Muscle of leg (tissue), 11 donors: ENCODE data around the gene SPEF1. TPM values are rescaled to one million over a fixed set of nuclear protein-coding genes. Genes with fewer than 3 reads are reported as not detected.

ENCODE experiments used
- DNase-seq: peaks from one replicate; pipeline ENCODE4 v3.0.0; 2013
- H3K27ac ChIP-seq: one replicate; pipeline ENCODE4 v1.5.1; 2013; ENCODE audit warnings: mild to moderate bottlenecking, low read length, control low read depth
- H3K27me3 ChIP-seq: one replicate; pipeline ENCODE4 v1.6.1; 2013; ENCODE audit warnings: low read length; ENCODE audit not compliant: control insufficient read depth, insufficient read depth
- H3K36me3 ChIP-seq: one replicate; pipeline ENCODE4 v1.6.1; 2013; ENCODE audit warnings: low read length; ENCODE audit not compliant: control insufficient read depth, insufficient read depth
- H3K4me1 ChIP-seq: one replicate; pipeline ENCODE4 v1.6.1; 2013; ENCODE audit warnings: low read length; ENCODE audit not compliant: control insufficient read depth, insufficient read depth
- H3K4me3 ChIP-seq: one replicate; pipeline ENCODE4 v1.5.1; 2013; ENCODE audit warnings: low read length, control low read depth
- H3K9me3 ChIP-seq: replicated peaks from 2 replicates; pipeline ENCODE4 v1.6.1; 2013; ENCODE audit warnings: low read depth, low read length; ENCODE audit not compliant: control insufficient read depth
- WGBS: methylation state at CpG from one replicate; pipeline ENCODE4 v1.1.5; 2013; ENCODE audit warnings: missing lambda C conversion rate; ENCODE audit not compliant: insufficient coverage; 5-methylcytosine and 5-hydroxymethylcytosine counted together
- polyA plus RNA-seq, 8 donors: library from polyadenylated mRNA; unstranded; fragments of 120-200 nt; gene quantifications; one replicate each; pipeline versions ENCODE4 v1.2.1 to v1.2.3, GENCODE V29; 2013; ENCODE audit warnings: inconsistent platforms in 1 of 8, low replicate concordance in 1 of 8; ENCODE audit not compliant: insufficient read length in 8 of 8, insufficient read depth in 1 of 8
- total RNA-seq: library from RNA; stranded (reverse); fragments of 120-200 nt; gene quantifications from one replicate; pipeline ENCODE4 v1.2.4, GENCODE V29; 2013

SPEF1 gene
- total and polyA plus RNA-seq, 9 donors, result 0.09 to 0.21 (median 0.12) TPM; not detected in 6

DNA sequence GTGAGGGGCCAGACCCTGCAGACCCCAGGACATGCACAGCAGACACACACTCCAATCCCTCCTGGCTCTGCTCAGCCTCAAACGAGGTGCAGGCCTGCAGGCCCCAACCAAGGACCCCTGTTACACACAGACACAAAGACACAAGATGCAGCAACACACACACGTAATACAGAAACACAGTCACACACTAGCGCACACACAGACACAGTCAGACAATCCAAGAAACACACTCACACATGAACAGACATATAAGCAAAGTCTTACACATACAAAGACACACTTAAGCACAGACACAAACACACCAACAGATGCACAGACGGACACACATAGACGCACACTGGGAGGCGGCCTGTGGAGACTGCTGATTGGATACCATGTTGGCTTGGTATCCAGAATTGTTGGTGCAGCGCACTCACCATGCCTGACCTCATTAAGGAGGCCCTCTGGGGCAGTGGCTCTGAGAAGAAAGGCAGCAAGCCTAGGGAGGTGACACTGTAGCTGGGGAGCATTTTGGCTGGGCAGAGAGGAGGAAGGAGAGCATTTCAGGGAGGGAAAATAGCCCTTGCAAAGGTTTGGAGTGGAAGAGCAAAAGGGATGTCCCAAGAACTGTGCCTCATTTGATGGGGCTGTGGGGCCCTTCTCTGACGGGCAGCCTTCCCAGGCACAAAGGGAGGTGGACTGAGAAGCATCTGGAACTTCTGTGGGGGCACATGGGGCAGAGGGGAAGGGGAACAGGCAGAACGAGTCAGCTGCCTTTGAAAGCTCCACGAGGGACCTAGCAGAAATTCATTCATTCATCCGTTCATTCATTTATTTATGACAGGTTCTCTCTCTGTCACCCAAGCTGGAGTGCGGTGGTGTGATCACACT, 50.2 kb downstream of the SPEF1 start:
- no peaks in the 10 kb centered on the region for H3K9me3 ChIP-seq
- peaks cover 5% of the 10 kb centered on the region for H3K36me3 ChIP-seq
- WGBS, result 73% methylated on average over 8 of the region's 12 CpGs
- peak; percentile 16 for DNase-seq
- H3K27ac ChIP-seq, result peak overlapping the region; percentile 45
- H3K4me1 ChIP-seq, result peaks cover 58% of the 10 kb centered on the region
- H3K27me3 ChIP-seq, result peaks cover 10% of the 10 kb centered on the region
- no peak overlapping the region for H3K4me3 ChIP-seq

- Histone ChIP-seq H3K27me3 (peaks cover 10% of the 10 kb centered on the region), H3K4me3 (no peak overlapping the region), H3K9me3 (no peaks in the 10 kb centered on the region), H3K36me3 (no peaks in the 10 kb centered on the region), H3K4me1 (peaks cover 56% of the 10 kb centered on the region), H3K27ac (no peak overlapping the region)
- WGBS, result 76% methylated on average over 3 of the region's 8 CpGs
- DNase-seq, result peak; percentile 22
Observed at GRCh38 chr20:3729811-3730540, 51.3 kb downstream of the SPEF1 start.

DNA sequence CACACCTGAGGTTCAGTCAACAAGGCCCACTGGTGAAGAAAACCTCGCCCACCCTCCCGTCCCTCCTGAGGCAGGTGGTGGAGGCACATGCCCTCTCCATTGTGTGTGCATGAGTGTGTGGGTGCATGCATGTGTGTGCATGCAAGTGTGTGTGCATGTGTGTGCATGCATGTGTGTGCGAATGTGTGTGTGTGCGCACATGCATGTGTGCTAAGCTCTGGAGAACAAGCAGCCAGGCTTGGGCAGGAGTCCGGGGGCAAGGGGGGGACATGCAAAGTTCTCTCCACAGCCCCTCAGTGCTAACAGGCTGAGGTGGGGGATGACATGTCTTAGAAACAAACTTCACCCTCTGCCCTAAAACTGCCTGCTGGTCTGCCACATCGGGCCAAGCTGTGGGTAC, 51.9 kb downstream of the SPEF1 start:
- Histone ChIP-seq H3K4me3 (no peak overlapping the region), H3K4me1 (peaks cover 51% of the 10 kb centered on the region), H3K9me3 (no peaks in the 10 kb centered on the region), H3K27me3 (peaks cover 10% of the 10 kb centered on the region), H3K36me3 (no peaks in the 10 kb centered on the region), H3K27ac (no peak overlapping the region)
- DNase-seq, result no peak
- 93% methylated on average over 4 of the region's 6 CpGs for WGBS

DNA sequence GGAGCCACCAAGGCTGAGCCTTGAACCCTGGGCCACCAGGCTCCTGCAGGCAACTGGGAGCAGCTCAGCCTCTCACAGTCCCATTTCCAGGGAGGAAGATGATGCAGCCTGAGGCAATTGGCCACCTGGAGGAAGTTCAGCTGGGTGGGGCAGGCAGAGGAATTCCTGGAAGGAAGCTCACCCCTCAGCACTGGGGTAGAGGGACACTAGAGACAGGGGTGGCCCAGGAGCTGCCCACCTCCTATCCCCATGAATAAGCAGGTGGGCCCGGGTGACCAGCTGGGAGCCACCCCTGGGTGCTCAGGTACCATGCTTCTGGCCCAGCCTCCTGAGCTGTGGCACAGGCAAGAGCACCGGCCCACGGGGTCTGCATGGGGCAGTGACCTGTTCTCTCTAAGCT, 52.4 kb downstream of the SPEF1 start:
- no peaks in the 10 kb centered on the region for H3K9me3 ChIP-seq
- peak; percentile 7 for DNase-seq
- no peak overlapping the region for H3K4me3 ChIP-seq
- H3K36me3 ChIP-seq, result no peaks in the 10 kb centered on the region
- H3K27me3 ChIP-seq, result peaks cover 10% of the 10 kb centered on the region
- peaks cover 46% of the 10 kb centered on the region for H3K4me1 ChIP-seq
- 84% methylated on average over 3 of the region's 3 CpGs for WGBS
- no peak overlapping the region for H3K27ac ChIP-seq

DNA sequence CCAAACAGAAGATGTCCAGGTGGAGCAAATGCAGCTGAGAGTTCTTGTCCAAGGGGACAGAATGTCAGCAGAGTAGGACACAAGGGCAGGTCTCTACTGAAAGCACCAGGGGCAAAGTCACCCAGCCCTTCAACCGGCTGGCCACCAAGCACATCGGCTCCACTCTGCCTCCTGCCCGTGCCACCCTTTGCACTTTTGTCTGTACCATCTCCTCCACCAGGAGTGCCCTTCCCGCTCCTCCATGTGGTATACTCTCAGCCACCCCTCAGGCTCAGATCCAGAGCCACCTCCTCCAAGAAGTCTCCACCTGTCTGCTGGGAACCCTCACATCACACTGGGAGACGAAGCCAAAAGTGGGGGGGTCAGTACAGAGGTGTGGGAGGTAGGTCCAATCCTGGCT, 52.9 kb downstream of the SPEF1 start:
- H3K4me1 ChIP-seq, result peaks cover 43% of the 10 kb centered on the region
- H3K4me3 ChIP-seq, result no peak overlapping the region
- no peak for DNase-seq
- no peaks in the 10 kb centered on the region for H3K36me3 ChIP-seq
- no peak overlapping the region for H3K27ac ChIP-seq
- H3K27me3 ChIP-seq, result peaks cover 10% of the 10 kb centered on the region
- H3K9me3 ChIP-seq, result no peaks in the 10 kb centered on the region
- WGBS, result 88% methylated on average over 3 of the region's 5 CpGs

Other genes with a start within 250 kb of the SPEF1 start
- gene GFRA4, start 118.0 kb downstream of the SPEF1 start, total RNA-seq, result not detected
- gene GFRA4, start 118.0 kb downstream of the SPEF1 start, polyA plus RNA-seq, result not detected
- 52.8 TPM for gene ADAM33, start 99.4 kb downstream of the SPEF1 start, total RNA-seq
- gene ADAM33, start 99.4 kb downstream of the SPEF1 start, polyA plus RNA-seq, result 10 to 100 TPM; 26.1 to 78.3 (median 52.8) TPM
- 2.1 TPM for gene SIGLEC1, start 68.8 kb downstream of the SPEF1 start, total RNA-seq
- 1 to 10 TPM; 3.3 to 6.2 (median 3.9) TPM for gene SIGLEC1, start 68.8 kb downstream of the SPEF1 start, polyA plus RNA-seq
- 18.3 TPM for gene HSPA12B, start 48.8 kb downstream of the SPEF1 start, total RNA-seq
- 10 to 100 TPM; 20.8 to 35.8 (median 30.1) TPM for gene HSPA12B, start 48.8 kb downstream of the SPEF1 start, polyA plus RNA-seq
- gene ADISSP, start 13.7 kb downstream of the SPEF1 start, total RNA-seq, result 21.2 TPM
- gene ADISSP, start 13.7 kb downstream of the SPEF1 start, polyA plus RNA-seq, result 10 to 100 TPM; 17.0 to 26.7 (median 25.2) TPM
- gene CENPB, start 5.3 kb upstream of the SPEF1 start, total RNA-seq, result 44.7 TPM
- 10 to 100 TPM; 40.7 to 52.7 (median 48.8) TPM for gene CENPB, start 5.3 kb upstream of the SPEF1 start, polyA plus RNA-seq
- 37.7 TPM for gene CDC25B, start 14.9 kb upstream of the SPEF1 start, total RNA-seq
- gene CDC25B, start 14.9 kb upstream of the SPEF1 start, polyA plus RNA-seq, result 100 to 1,000 TPM in 3 of 8 donors, 10 to 100 TPM in 5; 68.1 to 118 (median 90.6) TPM
- gene AP5S1, start 39.1 kb upstream of the SPEF1 start, total RNA-seq, result 9.2 TPM
- 10 to 100 TPM in 4 of 8 donors, 1 to 10 TPM in 4; 8.3 to 10.8 (median 10.2) TPM for gene AP5S1, start 39.1 kb upstream of the SPEF1 start, polyA plus RNA-seq
- gene MAVS, start 65.4 kb upstream of the SPEF1 start, total RNA-seq, result 14.6 TPM
- 10 to 100 TPM; 17.5 to 26.2 (median 21.0) TPM for gene MAVS, start 65.4 kb upstream of the SPEF1 start, polyA plus RNA-seq
- gene PANK2, start 107.9 kb upstream of the SPEF1 start, total RNA-seq, result 40.3 TPM
- 10 to 100 TPM; 25.8 to 32.0 (median 28.0) TPM for gene PANK2, start 107.9 kb upstream of the SPEF1 start, polyA plus RNA-seq
- 16.7 TPM for gene RNF24, start 234.1 kb upstream of the SPEF1 start, total RNA-seq
- gene RNF24, start 234.1 kb upstream of the SPEF1 start, polyA plus RNA-seq, result 10 to 100 TPM; 17.1 to 35.1 (median 25.1) TPM